Fibroblast of lung (primary cell): ENCODE data around the gene KRTAP4-9.

Source experiments
- EZH2 ChIP-seq: IDR thresholded peaks from 2 replicates; pipeline ENCODE4 v1.5.1; 2012; ENCODE audit warnings: low read length, control low read depth, mild to moderate bottlenecking; ENCODE audit errors: missing control alignments
- TF ChIP-seq, protein P1 (sequence below), 2 donors: IDR thresholded peaks in 1 of 2; conservative IDR thresholded peaks in 1 of 2; 1 replicate in 1 of 2; 2 replicates in 1 of 2; pipeline ENCODE4 v1.5.1; 2011 to 2012; ENCODE audit warnings: low read length in 2 of 2, control low read depth in 1 of 2, inconsistent platforms in 1 of 2, low read depth in 1 of 2, mild to moderate bottlenecking in 1 of 2

DNA sequence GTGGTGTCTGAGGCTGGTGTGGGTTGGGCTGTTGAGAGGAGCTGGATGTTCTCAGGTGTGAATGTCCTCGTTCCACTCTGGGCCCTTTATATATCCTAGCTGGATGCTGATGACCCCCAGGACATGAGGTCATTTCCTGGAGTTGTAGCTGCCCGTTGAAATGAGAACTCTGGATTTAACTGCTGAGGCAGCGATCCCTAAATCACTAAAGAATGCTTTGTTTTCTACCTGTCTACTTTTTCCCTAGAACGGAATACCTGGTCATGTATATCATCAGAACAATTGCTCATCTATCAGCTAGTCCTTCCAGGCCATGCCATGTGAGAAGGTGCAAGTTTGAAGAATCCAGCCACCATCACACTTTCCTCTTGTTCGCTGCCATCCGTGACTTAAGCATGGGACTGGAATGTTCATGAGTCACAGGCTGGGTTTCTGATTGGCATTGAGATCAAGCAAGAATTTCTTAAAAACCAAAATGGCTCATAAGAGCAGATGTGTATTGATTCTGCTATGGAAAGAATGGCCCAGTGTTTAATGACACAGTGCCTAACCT lies 45.1 kb upstream of the KRTAP4-9 start, which contains the start of gene KRTAP2-3:
- TF ChIP-seq, protein P1, sequence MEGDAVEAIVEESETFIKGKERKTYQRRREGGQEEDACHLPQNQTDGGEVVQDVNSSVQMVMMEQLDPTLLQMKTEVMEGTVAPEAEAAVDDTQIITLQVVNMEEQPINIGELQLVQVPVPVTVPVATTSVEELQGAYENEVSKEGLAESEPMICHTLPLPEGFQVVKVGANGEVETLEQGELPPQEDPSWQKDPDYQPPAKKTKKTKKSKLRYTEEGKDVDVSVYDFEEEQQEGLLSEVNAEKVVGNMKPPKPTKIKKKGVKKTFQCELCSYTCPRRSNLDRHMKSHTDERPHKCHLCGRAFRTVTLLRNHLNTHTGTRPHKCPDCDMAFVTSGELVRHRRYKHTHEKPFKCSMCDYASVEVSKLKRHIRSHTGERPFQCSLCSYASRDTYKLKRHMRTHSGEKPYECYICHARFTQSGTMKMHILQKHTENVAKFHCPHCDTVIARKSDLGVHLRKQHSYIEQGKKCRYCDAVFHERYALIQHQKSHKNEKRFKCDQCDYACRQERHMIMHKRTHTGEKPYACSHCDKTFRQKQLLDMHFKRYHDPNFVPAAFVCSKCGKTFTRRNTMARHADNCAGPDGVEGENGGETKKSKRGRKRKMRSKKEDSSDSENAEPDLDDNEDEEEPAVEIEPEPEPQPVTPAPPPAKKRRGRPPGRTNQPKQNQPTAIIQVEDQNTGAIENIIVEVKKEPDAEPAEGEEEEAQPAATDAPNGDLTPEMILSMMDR (conservative IDR thresholded peaks at IDR 0.05 in 1 of 2, IDR thresholded peaks at IDR 0.05 in 1 of 2; ENCODE audit: low read depth in 1 of 2, low read length in 2 of 2) = no peak
- TF ChIP-seq EZH2 = no peak
